CD4-positive, alpha-beta T cell treated with Interleukin-21 for 1 hour (primary cell): Measurements from ENCODE around the gene PTF1A.

ENCODE experiments used
- DNase-seq: peaks from one replicate; pipeline ENCODE4 v3.0.0-alpha.2; 2020

Gene PTF1A, protein sequence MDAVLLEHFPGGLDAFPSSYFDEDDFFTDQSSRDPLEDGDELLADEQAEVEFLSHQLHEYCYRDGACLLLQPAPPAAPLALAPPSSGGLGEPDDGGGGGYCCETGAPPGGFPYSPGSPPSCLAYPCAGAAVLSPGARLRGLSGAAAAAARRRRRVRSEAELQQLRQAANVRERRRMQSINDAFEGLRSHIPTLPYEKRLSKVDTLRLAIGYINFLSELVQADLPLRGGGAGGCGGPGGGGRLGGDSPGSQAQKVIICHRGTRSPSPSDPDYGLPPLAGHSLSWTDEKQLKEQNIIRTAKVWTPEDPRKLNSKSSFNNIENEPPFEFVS

DNA sequence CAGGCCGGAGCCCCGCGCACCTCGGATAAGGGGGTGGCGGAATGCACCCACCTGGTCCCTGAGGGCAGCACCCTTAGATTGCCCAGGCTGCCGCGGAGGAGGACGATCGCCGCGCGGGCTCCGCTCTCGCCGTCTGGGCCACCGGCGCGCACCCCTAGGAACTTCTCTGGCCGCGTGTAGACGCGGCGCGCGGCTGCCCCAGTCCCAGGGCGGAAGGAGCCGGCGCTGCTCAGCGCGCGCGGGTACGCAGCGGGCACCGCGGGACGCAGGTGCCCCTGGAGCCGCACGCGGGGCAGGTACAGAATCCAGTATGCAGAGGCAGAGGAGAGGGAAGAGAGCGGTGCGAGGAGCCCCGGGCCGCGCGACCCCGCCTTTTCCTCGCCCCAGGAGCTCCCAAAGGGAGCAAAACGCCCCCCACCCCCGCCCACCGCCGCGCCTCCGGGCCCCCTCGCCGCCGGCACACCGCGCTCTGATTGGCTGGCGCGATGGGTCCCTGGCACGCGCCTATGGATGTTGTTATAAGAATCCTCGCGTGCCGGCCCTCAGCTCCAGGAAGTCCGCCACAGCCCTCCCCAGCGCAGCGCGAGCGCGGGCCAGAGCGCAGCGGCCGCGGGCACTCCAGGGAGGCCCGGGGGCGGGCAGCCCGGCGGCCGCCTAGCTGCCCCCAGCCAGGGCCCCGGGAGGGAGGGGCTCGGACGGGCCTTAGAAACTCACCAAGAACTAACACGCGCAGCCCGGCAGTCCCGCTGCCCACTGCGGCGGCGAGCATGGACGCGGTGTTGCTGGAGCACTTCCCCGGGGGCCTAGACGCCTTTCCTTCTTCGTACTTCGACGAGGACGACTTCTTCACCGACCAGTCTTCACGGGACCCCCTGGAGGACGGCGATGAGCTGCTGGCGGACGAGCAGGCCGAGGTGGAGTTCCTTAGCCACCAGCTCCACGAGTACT, at the start of gene PTF1A:
Gene PTF1A, plus strand, starts transcription at position 549 of the 948 bp plus-strand sequence. Its CDS starts 219 bp downstream, at position 768.
- no peak for DNase-seq

DNA sequence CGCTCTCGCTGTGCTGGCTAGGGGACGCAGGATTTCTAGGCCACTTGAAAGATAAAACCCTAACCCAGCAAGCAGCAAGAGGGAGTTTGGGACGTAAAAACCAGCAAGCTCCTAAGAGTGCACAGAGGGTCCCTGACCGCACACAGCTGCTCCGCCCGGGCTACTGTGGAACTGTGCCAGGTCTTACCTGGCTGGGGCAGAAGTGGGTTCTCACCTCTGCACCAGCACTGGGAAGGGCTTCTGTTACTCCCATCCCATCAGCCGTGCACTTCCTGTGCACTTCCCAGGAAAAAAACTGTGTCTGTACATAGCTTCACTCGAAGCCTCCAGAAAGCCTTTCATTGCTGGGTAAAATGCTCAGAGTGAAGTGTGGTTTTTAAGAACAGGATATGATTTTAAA, 45.9 kb upstream of the PTF1A start:
- no peak for DNase-seq

DNA sequence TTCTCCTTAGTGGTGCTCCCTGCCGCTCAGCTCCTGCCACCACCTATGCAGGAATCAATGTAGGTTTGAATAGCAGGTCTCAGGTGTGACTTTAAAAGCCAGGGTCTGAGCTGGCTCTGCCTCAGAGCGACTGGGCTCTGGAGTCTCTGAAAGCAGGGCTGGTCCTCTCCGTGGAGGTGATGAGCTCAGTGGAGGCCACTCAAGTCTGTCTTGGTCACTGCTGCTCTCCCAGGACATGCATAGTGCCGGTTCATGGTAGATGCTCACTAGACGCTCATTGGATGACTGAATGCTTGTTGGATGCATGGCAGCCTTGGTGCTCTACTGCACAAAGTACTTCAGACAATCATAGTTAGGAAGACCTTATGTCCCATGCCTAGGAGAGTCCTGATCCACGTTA, 45.1 kb upstream of the PTF1A start:
- DNase-seq, result no peak

DNA sequence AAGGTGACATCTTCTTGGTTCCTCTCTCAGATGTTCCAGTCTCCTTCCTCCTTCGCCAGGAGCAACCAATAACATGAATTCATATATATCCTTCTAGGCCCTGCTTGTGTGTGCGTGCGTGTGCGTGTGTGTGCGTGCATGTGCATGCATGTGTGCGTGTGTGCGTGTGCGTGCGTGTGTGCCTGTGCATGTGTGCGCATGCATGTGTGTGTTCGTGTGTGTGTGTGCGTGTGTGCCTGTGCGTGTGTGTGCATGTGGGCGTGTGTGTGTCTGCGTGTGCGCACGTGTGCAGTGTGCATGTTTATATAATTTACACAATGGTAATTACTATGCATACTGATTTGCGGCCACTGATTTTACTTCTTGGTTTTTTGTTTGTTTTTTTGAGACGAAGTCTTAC, 43.9 kb upstream of the PTF1A start:
- DNase-seq, result no peak

DNA sequence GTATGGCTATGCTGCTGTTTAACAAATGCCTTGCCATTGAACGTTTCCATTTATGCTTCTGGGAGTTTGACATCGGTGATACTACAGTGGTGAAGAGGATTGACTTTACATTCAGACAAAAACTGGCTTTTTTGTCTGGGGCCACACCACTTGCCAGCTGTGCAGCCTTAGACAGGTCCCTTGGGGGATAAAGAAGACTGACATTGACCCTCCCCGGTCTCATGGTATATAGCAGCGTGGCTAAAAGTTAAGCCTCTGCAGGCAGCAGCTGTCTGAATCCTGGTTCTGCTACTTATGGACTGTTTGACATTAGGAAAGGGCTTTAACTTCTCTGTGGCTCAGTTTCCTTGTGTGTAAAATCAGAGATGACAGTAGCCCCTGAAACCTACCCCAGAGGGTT, 42.0 kb upstream of the PTF1A start:
- no peak for DNase-seq

DNA sequence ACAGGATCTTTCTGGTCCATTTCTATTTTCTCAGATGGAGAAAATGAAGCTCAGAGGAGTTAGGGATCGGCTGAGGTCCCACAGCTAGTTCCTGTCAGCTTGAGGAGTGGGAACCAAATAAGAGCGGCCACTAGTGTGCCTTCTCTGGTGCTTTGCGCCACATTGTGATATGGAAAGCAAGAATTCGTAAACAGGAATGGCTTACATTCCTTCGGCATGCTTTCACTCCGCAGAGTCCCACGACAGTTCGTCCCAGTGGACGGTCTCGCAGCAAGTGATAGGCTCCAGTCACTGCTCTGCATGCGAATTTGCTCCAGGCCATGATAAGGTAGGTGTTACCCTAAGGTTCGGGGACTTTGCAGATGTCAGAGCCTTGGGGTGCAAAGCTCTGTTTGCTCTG, 41.5 kb upstream of the PTF1A start:
- no peak for DNase-seq

DNA sequence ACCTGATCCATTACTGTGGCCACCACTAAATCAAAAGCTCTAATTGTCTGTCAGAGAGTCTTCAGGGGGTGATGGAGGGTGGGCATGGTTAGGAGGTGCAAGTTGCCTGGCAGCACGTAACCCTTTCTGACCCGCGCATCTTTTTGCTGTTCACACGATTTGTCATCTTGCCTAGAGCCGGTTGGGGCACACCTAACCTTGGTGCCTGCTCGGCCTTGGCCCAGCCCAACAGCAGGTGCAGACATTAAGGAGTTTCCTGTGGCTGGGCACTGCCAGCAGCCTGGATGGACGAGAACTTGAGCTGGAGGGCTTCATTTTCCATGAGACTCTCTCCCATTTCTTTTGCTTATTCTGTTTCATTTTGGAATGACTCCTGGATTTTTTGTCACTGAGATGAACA, 41.0 kb upstream of the PTF1A start:
- no peak for DNase-seq

DNA sequence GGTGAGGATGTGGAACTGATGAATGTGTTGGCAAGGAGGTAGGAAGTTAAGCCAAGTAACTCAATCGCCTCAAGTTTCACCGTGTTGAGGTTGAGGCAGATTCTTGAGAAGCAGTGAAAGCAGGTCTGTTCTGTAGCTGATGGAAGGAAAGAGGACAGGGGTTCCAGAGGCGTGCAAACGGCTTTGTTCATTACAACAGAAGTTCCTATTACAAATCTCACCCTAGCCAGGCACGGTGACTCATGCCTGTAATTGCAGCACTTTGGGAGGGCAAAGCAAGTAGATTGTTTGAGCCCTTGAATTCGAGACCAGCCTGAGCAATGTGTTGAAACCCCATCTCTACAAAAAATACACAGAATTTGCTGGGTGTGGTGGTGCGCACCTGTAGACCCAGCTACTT, 36.9 kb upstream of the PTF1A start:
- DNase-seq, result no peak

DNA sequence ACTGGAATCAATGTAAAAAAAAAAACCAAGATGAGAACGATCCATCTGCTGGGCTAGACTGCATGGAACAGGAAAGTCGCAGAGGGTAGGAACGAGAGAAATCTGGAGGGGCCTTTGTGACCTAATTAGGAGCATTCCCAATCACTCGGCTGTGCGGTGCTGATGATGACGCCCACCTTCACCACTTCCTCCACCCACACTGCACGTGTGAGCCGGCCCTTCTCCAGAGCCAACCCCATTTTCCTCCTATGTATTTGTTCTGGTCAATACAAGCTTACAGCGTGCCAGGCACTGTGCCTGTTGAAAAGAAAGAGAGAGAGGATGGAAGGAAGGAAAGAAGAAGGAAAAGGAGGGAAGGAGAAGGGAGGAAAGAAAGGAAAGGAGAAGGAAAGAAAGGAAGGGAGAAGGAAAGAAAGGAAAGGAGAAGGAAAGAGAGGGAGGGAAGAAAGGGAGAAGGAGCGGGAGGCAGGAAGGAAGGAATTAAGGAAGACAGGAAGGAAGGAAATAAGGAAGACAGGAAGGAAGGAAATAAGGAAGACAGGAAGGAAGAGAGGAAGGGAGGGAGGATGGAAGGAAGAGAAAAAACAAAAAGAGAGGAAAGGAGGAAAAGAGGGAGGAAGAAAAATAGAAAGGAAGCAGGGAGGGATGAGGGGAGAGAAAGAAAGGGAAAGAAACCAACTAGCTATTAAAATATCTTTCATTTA, 35.5 kb upstream of the PTF1A start:
- no peak for DNase-seq

DNA sequence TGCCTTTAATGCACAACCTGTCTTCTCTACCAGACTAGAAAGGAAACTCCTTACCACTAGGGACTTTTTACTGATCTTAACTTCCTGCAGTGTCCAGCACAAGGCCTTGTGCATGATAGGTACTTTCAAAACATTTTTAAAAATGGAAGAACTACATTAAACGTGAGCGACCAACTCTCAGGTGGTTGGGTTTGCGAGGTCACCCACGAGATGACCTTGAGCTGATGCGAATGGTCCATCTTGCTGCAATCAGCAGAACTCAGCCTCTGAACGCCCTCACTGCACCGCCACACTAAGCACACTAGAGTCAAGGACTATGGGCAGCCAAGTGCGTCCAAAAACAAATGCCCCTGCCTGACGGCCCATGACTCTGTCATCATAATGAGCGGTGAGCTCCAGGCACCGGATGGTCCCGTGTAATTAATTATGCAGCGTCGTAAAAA, 34.9 kb upstream of the PTF1A start:
- no peak for DNase-seq

DNA sequence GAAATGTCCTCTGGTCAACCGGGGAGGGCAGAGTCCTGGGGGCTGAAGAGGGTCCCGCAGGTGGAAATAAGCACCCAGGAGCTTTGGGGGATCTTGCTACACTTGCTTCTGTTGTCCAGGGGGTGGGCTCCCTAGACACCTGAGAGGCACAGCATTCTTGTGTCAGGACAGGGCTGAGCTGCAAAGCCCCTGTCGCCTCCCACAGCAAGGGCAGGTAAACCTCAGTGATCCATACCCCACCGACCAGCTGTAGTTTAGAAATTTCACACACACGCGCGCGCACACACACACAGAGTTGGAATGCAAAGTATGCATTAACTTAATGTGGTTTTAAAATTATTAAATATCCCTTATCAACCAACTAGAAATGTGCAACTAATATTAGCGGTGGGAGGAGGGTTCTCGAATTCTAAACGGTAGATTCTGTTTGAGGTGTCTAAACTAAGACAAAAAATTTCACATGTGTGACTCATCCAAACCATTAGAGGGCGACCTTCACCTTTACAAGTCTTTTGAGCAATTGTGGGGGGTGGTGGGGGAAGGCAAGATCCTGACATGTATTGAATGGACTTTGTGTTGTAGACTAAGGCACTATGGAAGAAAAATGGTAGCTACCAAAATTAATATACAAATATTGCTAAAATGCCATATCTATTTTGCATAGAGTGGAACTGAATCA, 34.3 kb upstream of the PTF1A start:
- DNase-seq, result no peak

DNA sequence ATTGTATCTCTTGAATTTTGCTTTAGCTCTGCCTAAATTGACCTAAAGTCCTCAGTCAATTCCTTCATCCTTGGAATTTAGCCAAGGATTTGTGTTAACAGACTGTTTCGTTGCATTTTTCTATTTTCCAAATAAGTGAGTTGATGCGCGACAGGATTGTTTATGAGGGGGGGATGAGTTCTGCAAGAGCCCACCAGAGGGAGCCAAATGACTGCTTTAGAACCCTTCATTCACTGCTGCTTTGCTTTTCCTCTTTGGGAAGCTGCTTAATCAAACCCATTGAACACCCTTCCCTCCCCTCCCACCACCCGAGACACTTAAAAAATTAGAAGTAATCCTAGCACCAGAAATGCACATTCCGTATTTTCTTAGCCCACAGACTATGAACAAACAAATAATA, 33.7 kb upstream of the PTF1A start:
- peak; percentile 32 for DNase-seq

DNA sequence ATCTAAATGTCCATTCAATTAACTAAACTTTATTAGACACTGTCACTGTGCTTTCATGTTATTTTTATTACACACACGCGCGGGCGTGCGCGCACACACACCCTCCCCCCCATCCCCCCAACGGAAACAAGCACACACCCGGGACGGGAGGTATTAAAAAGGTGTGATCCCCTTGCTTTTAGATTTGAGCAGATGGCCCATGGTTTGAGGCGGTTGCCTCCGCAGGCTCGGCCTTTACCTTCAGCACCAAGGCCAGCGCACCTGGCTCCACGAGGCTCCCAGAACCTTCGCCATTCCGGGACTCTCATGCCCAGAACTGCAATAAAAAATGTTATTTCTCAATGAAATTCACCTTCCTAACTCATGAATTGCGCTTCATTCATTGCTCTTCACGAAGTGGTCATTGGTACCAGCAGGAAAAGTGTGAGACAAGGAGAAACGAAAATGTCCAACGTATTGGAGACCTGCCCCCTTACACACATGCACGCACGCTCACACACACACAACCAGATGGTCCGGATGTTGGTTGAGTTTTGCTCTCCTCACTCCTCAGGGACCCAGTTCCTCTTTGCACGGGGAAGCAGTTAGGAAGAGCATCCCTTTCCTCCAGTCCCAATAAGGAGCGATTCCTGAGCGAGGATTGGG, 20.8 kb upstream of the PTF1A start:
- DNase-seq, result no peak

DNA sequence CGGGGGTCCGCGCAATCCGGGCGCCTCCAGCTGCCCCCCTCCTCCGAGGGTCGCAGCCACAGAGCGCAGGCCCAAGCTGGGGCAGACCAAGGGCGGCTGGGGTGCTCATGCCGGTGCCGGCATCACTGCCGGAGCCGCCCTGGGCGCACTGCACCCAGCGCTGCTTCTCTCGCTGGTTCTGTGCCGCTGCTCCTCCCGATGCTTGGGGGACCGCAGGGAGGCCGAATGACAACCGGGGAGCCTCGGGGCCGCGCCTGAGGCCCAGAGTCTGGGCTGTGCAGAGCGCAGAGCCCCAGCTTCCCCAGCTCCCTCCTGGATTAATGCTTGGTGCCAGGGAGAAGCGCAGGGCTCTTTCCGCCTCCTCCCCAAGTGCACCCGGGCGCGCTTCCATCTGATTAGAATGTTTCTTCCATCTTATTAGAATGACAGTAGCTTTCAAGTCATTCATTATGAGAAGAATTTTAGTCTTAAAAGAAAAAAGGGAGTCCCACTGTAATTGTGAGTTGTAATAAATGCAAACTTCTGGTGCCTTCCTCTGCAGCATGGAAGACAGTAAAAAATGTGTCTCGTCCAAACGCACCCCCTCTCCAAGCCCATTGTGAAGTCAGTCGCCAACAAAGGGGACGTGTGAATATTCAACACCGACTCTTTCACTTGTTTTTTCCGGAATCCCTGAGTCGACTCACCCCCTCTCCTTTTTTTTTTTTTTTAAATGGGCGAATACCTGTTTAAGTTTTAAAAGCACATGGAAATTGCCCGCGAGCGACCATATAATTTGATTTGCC, 19.5 kb upstream of the PTF1A start:
- no peak for DNase-seq

DNA sequence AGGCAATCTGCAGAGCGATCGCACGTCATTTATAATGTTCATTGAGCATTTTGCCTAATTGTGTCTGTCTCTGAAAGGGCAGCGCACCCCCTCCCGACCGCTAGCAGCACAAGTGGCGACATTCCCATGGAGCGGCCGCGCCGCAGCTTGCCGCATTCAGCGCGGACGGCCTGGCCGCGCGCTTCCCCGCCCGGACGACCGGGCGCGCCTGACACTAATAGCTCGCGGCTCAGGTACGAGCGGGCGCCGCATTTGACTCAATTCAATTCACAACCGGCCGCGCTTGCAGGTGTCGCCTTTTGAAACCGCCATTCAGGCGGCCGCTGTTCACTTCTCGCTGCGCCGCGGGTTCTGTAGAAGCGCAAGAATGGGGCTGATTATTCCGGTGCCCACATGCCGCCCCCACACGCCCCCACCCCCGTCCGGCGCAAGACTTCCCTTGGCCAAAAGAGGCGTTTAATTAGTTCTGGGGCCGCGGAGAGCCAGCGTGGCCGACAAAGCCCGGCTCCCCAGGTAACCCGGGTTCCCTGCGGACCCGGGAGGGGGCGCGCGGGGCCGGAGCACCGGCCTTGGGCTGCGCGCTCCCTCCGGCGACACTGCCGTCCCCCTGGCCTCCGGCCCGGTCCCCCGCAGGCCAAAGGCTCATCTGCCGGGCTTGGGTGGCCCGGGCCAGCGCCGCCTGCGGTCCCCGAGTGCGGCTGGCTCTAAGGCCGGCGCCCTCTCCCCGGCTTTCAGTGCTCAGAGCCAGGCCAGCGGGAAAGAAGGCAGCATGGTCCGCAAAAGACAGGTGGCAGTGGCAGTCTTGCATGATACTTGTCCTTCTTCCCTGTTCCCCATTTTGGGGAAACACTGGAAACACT, 18.7 kb upstream of the PTF1A start:
- DNase-seq, result no peak

DNA sequence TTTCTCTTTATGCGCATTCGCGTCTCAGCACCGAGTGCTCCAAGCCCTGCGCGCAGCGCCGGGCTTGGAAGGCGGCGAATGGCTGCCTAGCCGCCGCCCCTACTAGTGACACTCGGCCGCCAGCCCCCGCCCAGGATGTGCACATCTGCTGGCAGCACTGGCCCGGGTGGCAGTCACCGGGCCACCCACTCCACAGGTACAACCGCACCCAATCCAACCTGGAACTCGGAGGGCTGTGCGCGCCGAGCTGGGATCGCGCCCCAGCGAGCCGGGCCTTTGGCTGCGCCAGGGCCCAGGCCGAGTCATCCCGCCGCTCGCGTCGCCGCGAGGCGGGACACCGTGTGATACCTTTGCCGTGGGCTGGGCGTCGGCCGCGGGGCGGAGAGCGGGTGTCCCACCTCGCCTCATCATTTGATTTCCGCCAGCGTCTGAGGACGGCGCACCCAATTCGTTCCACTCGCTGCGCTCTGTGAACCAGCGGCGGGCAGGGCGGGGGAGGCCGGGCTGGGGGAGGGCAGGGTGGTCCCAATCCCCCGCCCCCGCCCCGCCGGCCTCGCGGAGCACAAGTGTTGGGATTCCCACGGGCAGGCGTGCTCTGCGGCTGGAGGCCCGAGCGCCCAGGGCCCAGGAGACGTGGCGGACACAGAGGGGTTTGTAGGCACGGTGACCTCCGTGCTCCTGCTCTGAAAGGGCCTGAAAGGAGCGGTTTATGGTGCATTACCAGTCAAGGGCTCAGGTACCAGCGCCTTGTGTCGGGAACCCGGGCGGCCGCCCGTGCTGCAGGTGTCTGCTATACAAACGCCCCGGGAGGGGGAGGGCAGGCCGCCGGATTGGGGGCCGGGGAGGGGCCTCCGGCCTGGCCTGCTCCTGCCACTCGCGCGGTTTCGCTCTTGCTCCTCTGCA, 17.8 kb upstream of the PTF1A start:
- no peak for DNase-seq

DNA sequence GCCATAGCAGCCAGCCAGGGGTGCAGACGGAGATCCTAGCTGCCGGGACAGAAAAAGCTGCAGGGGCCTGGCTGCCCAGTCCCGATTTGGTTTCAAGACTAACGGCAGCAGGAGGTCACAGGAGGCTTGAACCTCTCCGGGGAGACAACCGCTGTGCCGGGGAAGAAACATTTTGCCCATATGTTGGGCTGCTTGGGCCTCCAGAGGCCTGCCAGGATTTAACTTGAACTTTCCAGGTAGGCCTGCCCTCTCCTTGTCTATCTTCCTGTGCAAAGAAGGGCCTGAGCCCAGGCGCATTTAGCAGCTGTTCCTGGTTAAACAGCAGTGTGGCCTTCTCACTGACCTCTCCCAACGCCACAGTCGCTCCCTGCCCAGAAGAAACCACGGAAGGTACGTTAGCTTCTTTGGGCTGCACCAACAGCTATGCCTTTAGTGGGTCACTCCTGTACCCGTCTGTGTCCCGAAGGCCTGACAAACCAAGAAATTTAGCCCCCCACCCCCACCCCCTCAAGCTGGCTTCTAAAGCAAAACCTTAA, 17.1 kb upstream of the PTF1A start:
- DNase-seq, result no peak

DNA sequence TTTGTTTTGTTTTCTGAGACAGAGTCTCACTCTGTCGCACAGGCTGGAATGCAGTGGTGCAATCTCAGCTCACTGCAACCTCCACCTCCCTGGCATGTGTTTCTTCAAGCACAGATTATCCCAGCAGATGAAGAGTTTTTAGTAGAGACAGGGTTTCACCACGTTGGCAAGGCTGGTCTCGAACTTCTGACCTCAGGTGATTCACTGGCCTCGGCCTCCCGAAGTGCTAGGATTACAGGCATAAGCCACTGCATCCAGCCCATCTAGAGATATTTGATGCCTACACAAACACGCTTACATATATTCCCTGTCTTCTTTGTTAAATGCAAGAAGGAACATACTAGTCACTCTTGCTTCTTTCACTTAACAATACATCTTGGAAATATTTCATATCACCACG, 5.9 kb upstream of the PTF1A start:
- DNase-seq, result no peak

DNA sequence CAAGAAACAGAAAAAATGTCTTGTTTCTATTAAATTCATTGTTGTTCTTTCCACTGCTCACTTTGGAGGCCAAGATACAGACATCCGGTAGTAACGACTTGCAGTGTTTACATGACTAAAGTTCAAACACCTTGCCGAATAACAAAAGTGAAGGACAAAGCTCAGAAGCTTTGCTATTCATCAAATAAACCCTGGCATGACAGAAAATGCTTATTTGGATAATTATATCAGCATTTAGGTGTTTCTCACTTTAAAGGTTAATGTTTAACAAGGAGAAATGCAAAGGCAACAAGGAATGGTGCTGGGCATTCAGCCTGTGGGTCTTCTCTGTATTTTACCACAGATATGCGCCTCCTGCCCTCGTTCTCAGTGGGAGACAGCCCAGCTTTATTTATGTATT, 5.4 kb upstream of the PTF1A start:
- DNase-seq, result no peak
